Measurements from ENCODE around the gene ZIC1. TPM values are rescaled to one million over a fixed set of nuclear protein-coding genes. Genes with fewer than 3 reads are reported as not detected.

ZIC1 gene
- not detected for total RNA-seq

- peaks cover 9% of the 10 kb centered on the region for H3K9me3 Mint-ChIP-seq
- H3K36me3 Mint-ChIP-seq (ENCODE audit: low read depth) = peaks cover 38% of the 10 kb centered on the region
- ATAC-seq (replicated peaks) = no peak
- no peaks in the 10 kb centered on the region for H3K4me1 Mint-ChIP-seq
- H3K27ac Mint-ChIP-seq = no peak within 1 kb of the TSS
- peaks cover 55% of the 10 kb centered on the region for H3K27me3 Mint-ChIP-seq
- peak within 1 kb of the TSS; percentile 8 for H3K4me3 Mint-ChIP-seq
These were observed at the start of gene ZIC1 for GRCh38 chr3:147409143-147410115. ZIC1 (plus strand) TSS chr3:147409365; CDS start chr3:147410113, 748 bp downstream.

- no peaks in the 10 kb centered on the region for H3K9me3 Mint-ChIP-seq
- no peaks in the 10 kb centered on the region for H3K36me3 Mint-ChIP-seq (ENCODE audit: low read depth)
- no peaks in the 10 kb centered on the region for H3K4me1 Mint-ChIP-seq
- H3K4me3 Mint-ChIP-seq = no peak overlapping the region
- no peak for ATAC-seq (replicated peaks)
- no peak overlapping the region for H3K27ac Mint-ChIP-seq
- peaks cover 64% of the 10 kb centered on the region for H3K27me3 Mint-ChIP-seq
These were observed 49.1 kb upstream of the ZIC1 start for GRCh38 chr3:147360051-147360439.

GRCh38 chr3:147360646-147361453 is 48.3 kb upstream of the ZIC1 start:
- no peaks in the 10 kb centered on the region for H3K9me3 Mint-ChIP-seq
- ATAC-seq (replicated peaks) = no peak
- no peak overlapping the region for H3K4me3 Mint-ChIP-seq
- no peak overlapping the region for H3K27ac Mint-ChIP-seq
- peaks cover 59% of the 10 kb centered on the region for H3K27me3 Mint-ChIP-seq
- no peaks in the 10 kb centered on the region for H3K36me3 Mint-ChIP-seq (ENCODE audit: low read depth)
- H3K4me1 Mint-ChIP-seq = no peaks in the 10 kb centered on the region

GRCh38 chr3:147361454-147362420 is 47.4 kb upstream of the ZIC1 start:
- H3K4me1 Mint-ChIP-seq = no peaks in the 10 kb centered on the region
- peaks cover 50% of the 10 kb centered on the region for H3K27me3 Mint-ChIP-seq
- H3K9me3 Mint-ChIP-seq = no peaks in the 10 kb centered on the region
- no peak overlapping the region for H3K4me3 Mint-ChIP-seq
- H3K27ac Mint-ChIP-seq = no peak overlapping the region
- no peak for ATAC-seq (replicated peaks)
- H3K36me3 Mint-ChIP-seq (ENCODE audit: low read depth) = no peaks in the 10 kb centered on the region

- H3K4me3 Mint-ChIP-seq = no peak overlapping the region
- H3K27me3 Mint-ChIP-seq = peaks cover 49% of the 10 kb centered on the region
- peaks cover 1% of the 10 kb centered on the region for H3K36me3 Mint-ChIP-seq (ENCODE audit: low read depth)
- no peak for ATAC-seq (replicated peaks)
- H3K9me3 Mint-ChIP-seq = no peaks in the 10 kb centered on the region
- H3K27ac Mint-ChIP-seq = no peak overlapping the region
- no peaks in the 10 kb centered on the region for H3K4me1 Mint-ChIP-seq
These were observed 44.4 kb upstream of the ZIC1 start for GRCh38 chr3:147364771-147365170.

GRCh38 chr3:147365196-147366115 is 43.7 kb upstream of the ZIC1 start:
- ATAC-seq (replicated peaks) = no peak
- H3K4me1 Mint-ChIP-seq = no peaks in the 10 kb centered on the region
- H3K36me3 Mint-ChIP-seq (ENCODE audit: low read depth) = peaks cover 4% of the 10 kb centered on the region
- H3K27ac Mint-ChIP-seq = no peak overlapping the region
- no peaks in the 10 kb centered on the region for H3K9me3 Mint-ChIP-seq
- no peak overlapping the region for H3K4me3 Mint-ChIP-seq
- H3K27me3 Mint-ChIP-seq = peaks cover 49% of the 10 kb centered on the region

GRCh38 chr3:147367676-147368075 is 41.5 kb upstream of the ZIC1 start:
- no peaks in the 10 kb centered on the region for H3K9me3 Mint-ChIP-seq
- peaks cover 44% of the 10 kb centered on the region for H3K27me3 Mint-ChIP-seq
- no peak for ATAC-seq (replicated peaks)
- peaks cover 4% of the 10 kb centered on the region for H3K36me3 Mint-ChIP-seq (ENCODE audit: low read depth)
- H3K27ac Mint-ChIP-seq = no peak overlapping the region
- H3K4me1 Mint-ChIP-seq = no peaks in the 10 kb centered on the region
- no peak overlapping the region for H3K4me3 Mint-ChIP-seq

GRCh38 chr3:147368151-147368550 is 41.0 kb upstream of the ZIC1 start:
- H3K27me3 Mint-ChIP-seq = peaks cover 48% of the 10 kb centered on the region
- H3K27ac Mint-ChIP-seq = no peak overlapping the region
- no peaks in the 10 kb centered on the region for H3K9me3 Mint-ChIP-seq
- H3K4me3 Mint-ChIP-seq = no peak overlapping the region
- ATAC-seq (replicated peaks) = no peak
- peaks cover 4% of the 10 kb centered on the region for H3K36me3 Mint-ChIP-seq (ENCODE audit: low read depth)
- no peaks in the 10 kb centered on the region for H3K4me1 Mint-ChIP-seq

GRCh38 chr3:147368561-147369221 is 40.5 kb upstream of the ZIC1 start:
- no peak overlapping the region for H3K27ac Mint-ChIP-seq
- no peak overlapping the region for H3K4me3 Mint-ChIP-seq
- H3K9me3 Mint-ChIP-seq = no peaks in the 10 kb centered on the region
- peaks cover 52% of the 10 kb centered on the region for H3K27me3 Mint-ChIP-seq
- ATAC-seq (replicated peaks) = no peak
- peaks cover 4% of the 10 kb centered on the region for H3K36me3 Mint-ChIP-seq (ENCODE audit: low read depth)
- no peaks in the 10 kb centered on the region for H3K4me1 Mint-ChIP-seq

GRCh38 chr3:147369231-147369630 is 39.9 kb upstream of the ZIC1 start:
- ATAC-seq (replicated peaks) = no peak
- H3K4me3 Mint-ChIP-seq = no peak overlapping the region
- no peaks in the 10 kb centered on the region for H3K9me3 Mint-ChIP-seq
- no peak overlapping the region for H3K27ac Mint-ChIP-seq
- H3K36me3 Mint-ChIP-seq (ENCODE audit: low read depth) = peaks cover 4% of the 10 kb centered on the region
- H3K27me3 Mint-ChIP-seq = peaks cover 56% of the 10 kb centered on the region
- no peaks in the 10 kb centered on the region for H3K4me1 Mint-ChIP-seq

- Mint-ChIP-seq H3K36me3 (ENCODE audit: low read depth) (peaks cover 4% of the 10 kb centered on the region), H3K4me3 (no peak overlapping the region), H3K27ac (no peak overlapping the region), H3K4me1 (no peaks in the 10 kb centered on the region), H3K9me3 (no peaks in the 10 kb centered on the region), H3K27me3 (peaks cover 58% of the 10 kb centered on the region)
- ATAC-seq (replicated peaks) = no peak
These were observed 39.5 kb upstream of the ZIC1 start for GRCh38 chr3:147369661-147370123.

- no peak for ATAC-seq (replicated peaks)
- Mint-ChIP-seq H3K27me3 (peaks cover 55% of the 10 kb centered on the region), H3K27ac (no peak overlapping the region), H3K4me3 (no peak overlapping the region), H3K36me3 (ENCODE audit: low read depth) (peaks cover 4% of the 10 kb centered on the region), H3K9me3 (no peaks in the 10 kb centered on the region), H3K4me1 (no peaks in the 10 kb centered on the region)
These were observed 38.8 kb upstream of the ZIC1 start for GRCh38 chr3:147370349-147370748.

- Mint-ChIP-seq H3K27ac (no peak overlapping the region), H3K4me1 (no peaks in the 10 kb centered on the region), H3K27me3 (peaks cover 55% of the 10 kb centered on the region), H3K36me3 (ENCODE audit: low read depth) (peaks cover 4% of the 10 kb centered on the region), H3K4me3 (no peak overlapping the region), H3K9me3 (no peaks in the 10 kb centered on the region)
- no peak for ATAC-seq (replicated peaks)
These were observed 38.0 kb upstream of the ZIC1 start for GRCh38 chr3:147371140-147371539.
